GM23248 (cell line): ENCODE measurements around the gene ALDH3A1. TPM values are rescaled to one million over a fixed set of nuclear protein-coding genes. Genes with fewer than 3 reads are reported as not detected.

Experiments used
- DNase-seq: peaks from one replicate; pipeline ENCODE4 v3.0.0-alpha.2; 2015
- H2AFZ ChIP-seq: fragments of 200-600 bp; sonication (generic); 2 replicates; pipeline ENCODE4 v1.6.1; 2016; ENCODE audit warnings: antibody characterized with exemption
- H3F3A ChIP-seq: fragments of 200-600 bp; sonication (generic); 2 replicates; pipeline ENCODE4 v1.6.1; 2016; ENCODE audit warnings: mild to moderate bottlenecking, antibody characterized with exemption, mixed run types; ENCODE audit not compliant: insufficient read depth
- H3K27ac ChIP-seq: fragments of 200-600 bp; sonication (generic); 2 replicates; pipeline ENCODE4 v1.5.1; 2016; ENCODE audit warnings: mild to moderate bottlenecking
- H3K27me3 ChIP-seq: fragments of 200-600 bp; sonication (generic); replicated peaks from 2 replicates; pipeline ENCODE4 v1.6.1; 2016; ENCODE audit warnings: mild to moderate bottlenecking; ENCODE audit not compliant: insufficient read depth
- H3K36me3 ChIP-seq: fragments of 200-600 bp; sonication (generic); 2 replicates; pipeline ENCODE4 v1.6.1; 2016; ENCODE audit warnings: low read depth, mild to moderate bottlenecking
- H3K4me1 ChIP-seq: fragments of 200-600 bp; sonication (generic); 2 replicates; pipeline ENCODE4 v1.6.1; 2016; ENCODE audit warnings: mild to moderate bottlenecking; ENCODE audit not compliant: insufficient read depth
- H3K4me2 ChIP-seq: fragments of 200-600 bp; sonication (generic); one replicate; pipeline ENCODE4 v1.6.1; 2016; ENCODE audit warnings: mild to moderate bottlenecking; ENCODE audit not compliant: unreplicated experiment
- H3K4me3 ChIP-seq: fragments of 200-600 bp; sonication (generic); 2 replicates; pipeline ENCODE4 v1.5.1; 2016; ENCODE audit warnings: mild to moderate bottlenecking
- H3K79me2 ChIP-seq: fragments of 200-600 bp; sonication (generic); 2 replicates; pipeline ENCODE4 v1.6.1; 2016; ENCODE audit warnings: mild to moderate bottlenecking; ENCODE audit not compliant: insufficient read depth
- H3K9ac ChIP-seq: fragments of 200-600 bp; sonication (generic); 2 replicates; pipeline ENCODE4 v1.6.1; 2016; ENCODE audit warnings: mild to moderate bottlenecking
- H3K9me2 ChIP-seq: fragments of 200-600 bp; sonication (generic); 2 replicates; pipeline ENCODE4 v1.6.1; 2016; ENCODE audit warnings: mixed run types, mild to moderate bottlenecking, moderate library complexity; ENCODE audit not compliant: insufficient read depth
- H3K9me3 ChIP-seq: fragments of 200-600 bp; sonication (generic); one replicate; pipeline ENCODE4 v1.6.1; 2017; ENCODE audit warnings: low read depth
- H4K20me1 ChIP-seq: fragments of 200-600 bp; sonication (generic); 2 replicates; pipeline ENCODE4 v1.6.0; 2016; ENCODE audit not compliant: insufficient read depth
- EZH2 ChIP-seq: fragments of 200-600 bp; sonication (generic); IDR thresholded peaks from 2 replicates; pipeline ENCODE4 v1.6.1; 2018; ENCODE audit warnings: antibody characterized with exemption, mild to moderate bottlenecking; ENCODE audit not compliant: insufficient read depth, poor library complexity, severe bottlenecking
- EZH2phosphoT487 ChIP-seq: fragments of 200-600 bp; sonication (generic); IDR thresholded peaks from 2 replicates; pipeline ENCODE4 v1.6.1; 2018; ENCODE audit warnings: antibody characterized with exemption, moderate library complexity, mild to moderate bottlenecking, low read depth; ENCODE audit not compliant: insufficient read depth
- WGBS, 2 experiments: methylation state at CpG; one replicate each; pipeline ENCODE4 v1.1.6; 2015 to 2017; ENCODE audit warnings: low lambda C conversion rate in 2 of 2, low coverage in 1 of 2; ENCODE audit errors: missing lambda C conversion rate in 2 of 2; 5-methylcytosine and 5-hydroxymethylcytosine counted together
- in situ Hi-C: fragments of 300-500 bp; cut with MboI; formaldehyde crosslinking; loops from 2 replicates; pipeline ENCODE4 v1.15.0; 2020
- polyA plus RNA-seq: library from polyadenylated mRNA; unstranded; fragments of >200 nt; fragmentation: Nextera tagmentation; extraction: Ambion mirVana; gene quantifications from 2 replicates; pipeline ENCODE4 v1.2.1, GENCODE V29; 2016
- total RNA-seq: library from RNA; depleted of rRNA; stranded (reverse); fragments of >200 nt; shearing (Covaris generic); gene quantifications from 2 replicates; pipeline ENCODE4 v1.2.3, GENCODE V29; 2014; rRNA removed

The ALDH3A1 gene
- total RNA-seq (1.2 and 22.1 TPM in 2 replicates), polyA plus RNA-seq (0.55 TPM in 1 of 2 replicates, not detected in the other)

GRCh38 chr17:19747829-19748806, at the start of gene ALDH3A1:
TSS of gene ALDH3A1 (minus strand) at chr17:19748298. CDS start at chr17:19745129, 3,169 bp downstream.
- H3K36me3 ChIP-seq, result no peaks in the 10 kb centered on the region
- H3K4me2 ChIP-seq, result peak within 1 kb of the TSS; percentile 41
- H3K27me3 ChIP-seq, result no peaks in the 10 kb centered on the region
- TF ChIP-seq EZH2, result no peak
- no peak for TF ChIP-seq EZH2phosphoT487
- H3F3A ChIP-seq, result no peaks in the 10 kb centered on the region
- no peaks in the 10 kb centered on the region for H3K9me2 ChIP-seq
- 0 out of 2 replicates have a peak within 1 kb of the TSS, but pooled peaks have one; percentile 9 for H3K4me3 ChIP-seq
- H4K20me1 ChIP-seq, result no peaks in the 10 kb centered on the region
- H3K9ac ChIP-seq, result peak within 1 kb of the TSS; percentile 17; the same call in 1 of the 2 replicates
- H3K79me2 ChIP-seq, result no peaks in the 10 kb centered on the region
- H3K9me3 ChIP-seq, result no peaks in the 10 kb centered on the region
- H2AFZ ChIP-seq, result peak within 1 kb of the TSS; percentile 59
- in situ Hi-C loops, result loop anchor here (10.0 kb wide), 1 partner anchor 63 kb away; no protein-coding TSS in a partner anchor
- no peak within 1 kb of the TSS for H3K27ac ChIP-seq
- 29 to 31% methylated on average over 25 of the region's 25 CpGs for WGBS, 2 experiments
- H3K4me1 ChIP-seq, result peaks cover 16% of the 10 kb centered on the region
- DNase-seq, result peak; percentile 76

DNA sequence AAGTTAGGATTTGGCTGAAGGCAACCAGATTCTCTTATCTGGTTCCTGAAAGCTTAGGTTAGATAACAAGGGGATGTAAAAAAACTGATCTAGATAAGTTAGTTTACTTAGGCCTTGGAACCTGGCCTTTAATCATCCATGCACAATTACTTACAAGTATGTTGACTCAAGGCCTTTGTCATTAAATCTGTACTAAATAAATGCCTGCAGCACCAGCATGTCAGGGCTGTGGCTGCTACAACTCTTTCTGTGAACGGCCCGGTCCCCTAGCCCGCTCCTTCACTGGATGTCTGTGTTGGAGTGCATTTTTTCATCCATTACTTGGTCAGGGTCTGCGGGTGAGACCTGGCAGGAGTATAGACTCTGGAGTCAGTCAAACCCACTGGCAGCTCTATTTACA, 48.4 kb upstream of the ALDH3A1 start:
- Histone ChIP-seq H2AFZ (no peak overlapping the region), H3K4me3 (no peak overlapping the region), H3K36me3 (peaks cover 53% of the 10 kb centered on the region), H3K4me2 (no peak overlapping the region), H3K27me3 (no peaks in the 10 kb centered on the region), H3F3A (no peaks in the 10 kb centered on the region), H3K9ac (no peak overlapping the region), H4K20me1 (no peaks in the 10 kb centered on the region), H3K79me2 (no peaks in the 10 kb centered on the region), H3K4me1 (no peaks in the 10 kb centered on the region), H3K9me3 (no peaks in the 10 kb centered on the region), H3K9me2 (no peaks in the 10 kb centered on the region), H3K27ac (no peak overlapping the region)
- TF ChIP-seq EZH2phosphoT487 (no peak), EZH2 (no peak)
- WGBS, 2 experiments, result 98% methylated on average over 4 of the region's 4 CpGs
- no peak for DNase-seq
- in situ Hi-C loops, result no loop called here

GRCh38 chr17:19791918-19792550, 43.9 kb upstream of the ALDH3A1 start:
- no peaks in the 10 kb centered on the region for H3K4me1 ChIP-seq
- no peaks in the 10 kb centered on the region for H3K9me3 ChIP-seq
- no peak for DNase-seq
- 95 to 96% methylated on average over 3 of the region's 3 CpGs for WGBS, 2 experiments
- no peak overlapping the region for H2AFZ ChIP-seq
- H3F3A ChIP-seq, result no peaks in the 10 kb centered on the region
- in situ Hi-C loops, result no loop called here
- H3K36me3 ChIP-seq, result peaks cover 39% of the 10 kb centered on the region
- no peaks in the 10 kb centered on the region for H3K27me3 ChIP-seq
- H3K9ac ChIP-seq, result no peak overlapping the region
- H3K4me2 ChIP-seq, result no peak overlapping the region
- no peaks in the 10 kb centered on the region for H3K79me2 ChIP-seq
- no peaks in the 10 kb centered on the region for H4K20me1 ChIP-seq
- no peak overlapping the region for H3K4me3 ChIP-seq
- no peak for TF ChIP-seq EZH2phosphoT487
- TF ChIP-seq EZH2, result no peak
- H3K27ac ChIP-seq, result no peak overlapping the region
- no peaks in the 10 kb centered on the region for H3K9me2 ChIP-seq

GRCh38 chr17:19787733-19788357, 39.7 kb upstream of the ALDH3A1 start:
- DNase-seq, result peak; percentile 32
- in situ Hi-C loops, result no loop called here
- Histone ChIP-seq H3F3A (no peaks in the 10 kb centered on the region), H3K9me3 (no peaks in the 10 kb centered on the region), H3K79me2 (no peaks in the 10 kb centered on the region), H3K36me3 (0 out of 2 replicates have a peak, but pooled peaks cover 5% of the 10 kb centered on the region), H4K20me1 (no peaks in the 10 kb centered on the region), H3K9me2 (no peaks in the 10 kb centered on the region), H3K4me3 (no peak overlapping the region), H3K27ac (no peak overlapping the region), H3K9ac (no peak overlapping the region), H2AFZ (no peak overlapping the region), H3K4me2 (no peak overlapping the region), H3K4me1 (no peaks in the 10 kb centered on the region), H3K27me3 (no peaks in the 10 kb centered on the region)
- 68 to 76% methylated on average over 7 of the region's 7 CpGs for WGBS, 2 experiments
- no peak for TF ChIP-seq EZH2phosphoT487
- TF ChIP-seq EZH2, result no peak
